Transverse colon (tissue), 4 donors: Measurements from ENCODE around the gene CHST3.

Experiments used
- EP300 ChIP-seq: sonication (generic); formaldehyde crosslinking; IDR thresholded peaks from one replicate; pipeline ENCODE4 v1.6.1; 2017; ENCODE audit warnings: antibody characterized with exemption, low read depth
- POLR2A ChIP-seq: fragments of 450-650 bp; IDR thresholded peaks from one replicate; pipeline ENCODE4 v1.6.1; 2016; ENCODE audit warnings: antibody characterized with exemption, mild to moderate bottlenecking, moderate library complexity
- POLR2AphosphoS5 ChIP-seq, 3 donors: sonication (generic); formaldehyde crosslinking; IDR thresholded peaks; one replicate each; pipeline ENCODE4 v1.6.1; 2016; ENCODE audit warnings: antibody characterized with exemption in 3 of 3
- TF ChIP-seq, protein P1 (sequence below), 5 experiments: fragments of 200-600 bp in 3 of 5; fragments of 450-650 bp in 2 of 5; sonication (generic) in 3 of 5; IDR thresholded peaks; 1 replicate in 2 of 5; 2 replicates in 3 of 5; pipeline ENCODE4 v1.5.1; 2016 to 2017; ENCODE audit warnings: antibody characterized with exemption in 5 of 5, inconsistent platforms in 3 of 5, mild to moderate bottlenecking in 2 of 5, moderate library complexity in 1 of 5

DNA sequence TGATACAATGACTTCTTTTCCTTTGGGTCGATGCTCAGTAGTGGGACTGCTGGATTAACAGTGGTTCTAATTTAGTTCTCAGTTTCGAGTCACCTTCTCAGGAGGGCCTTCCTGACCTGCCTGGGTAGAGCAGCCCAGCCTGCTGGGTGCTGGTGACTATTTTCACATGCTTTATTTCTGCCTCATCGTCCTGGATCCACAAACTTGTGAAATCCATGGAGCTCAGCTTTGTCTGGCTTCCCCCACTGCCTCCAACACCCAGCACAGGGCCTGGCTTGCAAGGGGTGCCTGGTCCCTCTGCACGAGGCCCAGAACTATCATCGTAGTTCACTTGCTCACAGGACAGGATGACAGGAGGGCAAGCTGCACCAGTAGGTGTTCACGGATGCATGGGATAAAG is 77.3 kb downstream of the CHST3 start:
- TF ChIP-seq, protein P1, sequence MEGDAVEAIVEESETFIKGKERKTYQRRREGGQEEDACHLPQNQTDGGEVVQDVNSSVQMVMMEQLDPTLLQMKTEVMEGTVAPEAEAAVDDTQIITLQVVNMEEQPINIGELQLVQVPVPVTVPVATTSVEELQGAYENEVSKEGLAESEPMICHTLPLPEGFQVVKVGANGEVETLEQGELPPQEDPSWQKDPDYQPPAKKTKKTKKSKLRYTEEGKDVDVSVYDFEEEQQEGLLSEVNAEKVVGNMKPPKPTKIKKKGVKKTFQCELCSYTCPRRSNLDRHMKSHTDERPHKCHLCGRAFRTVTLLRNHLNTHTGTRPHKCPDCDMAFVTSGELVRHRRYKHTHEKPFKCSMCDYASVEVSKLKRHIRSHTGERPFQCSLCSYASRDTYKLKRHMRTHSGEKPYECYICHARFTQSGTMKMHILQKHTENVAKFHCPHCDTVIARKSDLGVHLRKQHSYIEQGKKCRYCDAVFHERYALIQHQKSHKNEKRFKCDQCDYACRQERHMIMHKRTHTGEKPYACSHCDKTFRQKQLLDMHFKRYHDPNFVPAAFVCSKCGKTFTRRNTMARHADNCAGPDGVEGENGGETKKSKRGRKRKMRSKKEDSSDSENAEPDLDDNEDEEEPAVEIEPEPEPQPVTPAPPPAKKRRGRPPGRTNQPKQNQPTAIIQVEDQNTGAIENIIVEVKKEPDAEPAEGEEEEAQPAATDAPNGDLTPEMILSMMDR (IDR thresholded peaks at IDR 0.05) = no peak
- no peak for TF ChIP-seq EP300
- TF ChIP-seq POLR2A = no peak
- TF ChIP-seq POLR2AphosphoS5 (IDR thresholded peaks at IDR 0.05) = no peak
